Measurements from ENCODE around the gene ZCCHC14. TPM values are rescaled to one million over a fixed set of nuclear protein-coding genes. Genes with fewer than 3 reads are reported as not detected.

The ZCCHC14 gene
- total and polyA plus RNA-seq, 2 experiments from 2014 or later = 2.7 to 6.3 TPM

DNA sequence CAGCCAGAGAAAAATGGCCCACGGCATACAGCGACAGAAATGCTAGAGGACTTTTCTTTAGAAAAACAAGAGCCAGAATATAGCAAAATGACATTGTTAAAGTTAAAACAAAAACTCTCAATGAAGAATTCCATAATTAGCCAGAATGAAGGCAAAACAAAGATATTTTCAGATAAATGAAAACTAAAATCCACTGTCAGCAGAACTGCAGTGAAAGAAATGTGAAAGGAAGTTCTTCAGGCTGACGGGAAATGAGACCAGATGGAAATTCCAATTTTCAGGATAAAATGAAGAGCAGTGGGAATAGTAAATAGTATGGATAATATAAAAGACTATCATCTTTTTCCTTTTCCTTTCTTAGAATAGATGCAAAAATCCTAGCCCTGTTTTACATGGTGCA lies 38.4 kb downstream of the ZCCHC14 start:
- H3K27me3 ChIP-seq (replicated peaks; ENCODE audit: insufficient read depth) = no peaks in the 10 kb centered on the region
- H2AFZ ChIP-seq = no peak overlapping the region
- H3K27ac ChIP-seq = no peak overlapping the region
- H3K4me2 ChIP-seq (ENCODE audit: unreplicated experiment) = no peak overlapping the region
- no peaks in the 10 kb centered on the region for H4K20me1 ChIP-seq (ENCODE audit: insufficient read depth)
- H3K4me1 ChIP-seq (ENCODE audit: insufficient read depth) = peaks cover 20% of the 10 kb centered on the region
- H3K9ac ChIP-seq = no peak overlapping the region
- H3K4me3 ChIP-seq = no peak overlapping the region
- DNase-seq = no peak
- peaks cover 39% of the 10 kb centered on the region for H3F3A ChIP-seq (ENCODE audit: insufficient read depth)
- no peaks in the 10 kb centered on the region for H3K9me2 ChIP-seq (ENCODE audit: insufficient read depth)
- H3K9me3 ChIP-seq (ENCODE audit: low read depth) = no peaks in the 10 kb centered on the region
- H3K79me2 ChIP-seq (ENCODE audit: insufficient read depth) = peaks cover 80% of the 10 kb centered on the region
- WGBS, 2 experiments (ENCODE audit: low coverage in 1 of 2, low lambda C conversion rate in 2 of 2, missing lambda C conversion rate in 2 of 2) = 89 to 92% methylated on average over 3 of the region's 3 CpGs
- no peak for TF ChIP-seq EZH2phosphoT487 (IDR thresholded peaks at IDR 0.05; ENCODE audit: insufficient read depth, low read depth)
- no peak for TF ChIP-seq EZH2 (IDR thresholded peaks at IDR 0.05; ENCODE audit: insufficient read depth, poor library complexity, severe bottlenecking)
- H3K36me3 ChIP-seq (ENCODE audit: low read depth) = no peaks in the 10 kb centered on the region; the same call in 1 of the 2 replicates
- in situ Hi-C loops (cut with MboI) = no loop called here

DNA sequence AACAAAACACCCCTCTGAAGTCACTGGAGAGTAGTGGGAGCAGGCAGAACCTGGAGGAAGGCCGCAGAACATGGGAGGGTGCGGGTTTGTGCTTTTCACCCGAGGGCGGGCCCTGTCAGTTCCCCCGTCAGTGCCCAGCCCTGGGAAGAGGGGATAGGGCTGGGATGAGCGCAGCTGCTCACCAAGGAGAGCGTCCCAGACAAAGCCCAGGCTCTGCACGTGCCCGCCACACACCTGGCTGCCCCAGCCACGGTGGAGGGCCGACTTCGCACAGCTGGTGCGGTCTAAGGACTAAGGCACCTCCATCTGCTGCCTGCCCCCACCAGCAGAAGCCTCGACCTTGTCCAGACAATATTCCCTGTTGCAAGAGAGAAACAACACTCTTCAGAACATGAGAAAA lies 39.5 kb downstream of the ZCCHC14 start:
- in situ Hi-C loops (cut with MboI) = no loop called here

DNA sequence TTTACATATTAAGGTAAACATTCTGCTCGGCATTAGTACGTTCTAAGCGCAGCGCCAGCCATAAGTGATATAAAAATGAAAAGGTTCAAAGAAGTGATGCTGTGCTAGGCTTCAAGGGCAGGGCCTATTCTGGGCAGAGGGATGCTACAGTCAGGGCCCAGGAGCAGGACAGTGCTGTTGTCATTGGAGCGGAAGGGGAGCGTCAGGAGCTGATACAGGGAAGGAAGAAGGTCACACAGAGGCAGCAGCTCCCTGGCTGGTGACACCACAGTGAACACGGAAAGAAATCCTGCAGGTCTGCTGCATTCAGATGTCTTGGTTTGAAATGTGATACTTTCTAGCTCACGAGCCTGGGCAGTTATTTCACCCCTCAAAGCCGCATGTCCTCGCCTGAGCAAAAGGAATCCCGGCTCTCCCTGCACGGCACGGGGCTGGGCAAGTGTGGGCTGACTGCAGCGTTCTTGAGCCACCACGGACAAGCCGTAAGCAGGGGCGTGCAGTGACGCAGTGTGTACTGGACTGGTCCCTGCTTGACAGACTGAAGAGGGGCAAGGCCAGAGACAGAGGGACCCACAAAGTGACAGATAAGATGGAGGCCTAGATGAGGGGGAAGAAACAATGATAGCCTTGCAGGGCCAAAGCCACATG lies 41.1 kb downstream of the ZCCHC14 start:
- in situ Hi-C loops (cut with MboI) = no loop called here
- H4K20me1 ChIP-seq (ENCODE audit: insufficient read depth) = no peaks in the 10 kb centered on the region
- no peak overlapping the region for H2AFZ ChIP-seq
- no peaks in the 10 kb centered on the region for H3K36me3 ChIP-seq (ENCODE audit: low read depth)
- no peaks in the 10 kb centered on the region for H3K9me3 ChIP-seq (ENCODE audit: low read depth)
- H3K27ac ChIP-seq = no peak overlapping the region
- WGBS, 2 experiments (ENCODE audit: low coverage in 1 of 2, low lambda C conversion rate in 2 of 2, missing lambda C conversion rate in 2 of 2) = 88 to 93% methylated on average over 18 of the region's 18 CpGs
- TF ChIP-seq EZH2phosphoT487 (IDR thresholded peaks at IDR 0.05; ENCODE audit: insufficient read depth, low read depth) (no peak), EZH2 (IDR thresholded peaks at IDR 0.05; ENCODE audit: insufficient read depth, poor library complexity, severe bottlenecking) (no peak)
- H3K4me2 ChIP-seq (ENCODE audit: unreplicated experiment) = no peak overlapping the region
- H3K4me1 ChIP-seq (ENCODE audit: insufficient read depth) = peaks cover 3% of the 10 kb centered on the region
- no peak overlapping the region for H3K4me3 ChIP-seq
- no peaks in the 10 kb centered on the region for H3K27me3 ChIP-seq (replicated peaks; ENCODE audit: insufficient read depth)
- DNase-seq = no peak
- H3K79me2 ChIP-seq (ENCODE audit: insufficient read depth) = peaks cover 91% of the 10 kb centered on the region
- H3K9me2 ChIP-seq (ENCODE audit: insufficient read depth) = no peaks in the 10 kb centered on the region
- H3K9ac ChIP-seq = no peak overlapping the region
- peaks cover 29% of the 10 kb centered on the region for H3F3A ChIP-seq (ENCODE audit: insufficient read depth)

More for the DNA sequence above, 39.5 kb downstream of the ZCCHC14 start:
- Histone ChIP-seq H3K4me1 (ENCODE audit: insufficient read depth) (peaks cover 17% of the 10 kb centered on the region), H3K9ac (no peak overlapping the region), H3K4me2 (ENCODE audit: unreplicated experiment) (no peak overlapping the region), H3K9me2 (ENCODE audit: insufficient read depth) (no peaks in the 10 kb centered on the region), H3K79me2 (ENCODE audit: insufficient read depth) (peaks cover 78% of the 10 kb centered on the region), H3K27ac (no peak overlapping the region), H4K20me1 (ENCODE audit: insufficient read depth) (no peaks in the 10 kb centered on the region), H3K9me3 (ENCODE audit: low read depth) (no peaks in the 10 kb centered on the region), H2AFZ (no peak overlapping the region), H3K36me3 (ENCODE audit: low read depth) (no peaks in the 10 kb centered on the region; the same call in 1 of the 2 replicates), H3K27me3 (replicated peaks; ENCODE audit: insufficient read depth) (no peaks in the 10 kb centered on the region), H3K4me3 (no peak overlapping the region), H3F3A (ENCODE audit: insufficient read depth) (peaks cover 37% of the 10 kb centered on the region)
- no peak for TF ChIP-seq EZH2 (IDR thresholded peaks at IDR 0.05; ENCODE audit: insufficient read depth, poor library complexity, severe bottlenecking)
- TF ChIP-seq EZH2phosphoT487 (IDR thresholded peaks at IDR 0.05; ENCODE audit: insufficient read depth, low read depth) = no peak
- WGBS, 2 experiments (ENCODE audit: low coverage in 1 of 2, low lambda C conversion rate in 2 of 2, missing lambda C conversion rate in 2 of 2) = 87 to 89% methylated on average over 14 of the region's 14 CpGs
- DNase-seq = no peak

DNA sequence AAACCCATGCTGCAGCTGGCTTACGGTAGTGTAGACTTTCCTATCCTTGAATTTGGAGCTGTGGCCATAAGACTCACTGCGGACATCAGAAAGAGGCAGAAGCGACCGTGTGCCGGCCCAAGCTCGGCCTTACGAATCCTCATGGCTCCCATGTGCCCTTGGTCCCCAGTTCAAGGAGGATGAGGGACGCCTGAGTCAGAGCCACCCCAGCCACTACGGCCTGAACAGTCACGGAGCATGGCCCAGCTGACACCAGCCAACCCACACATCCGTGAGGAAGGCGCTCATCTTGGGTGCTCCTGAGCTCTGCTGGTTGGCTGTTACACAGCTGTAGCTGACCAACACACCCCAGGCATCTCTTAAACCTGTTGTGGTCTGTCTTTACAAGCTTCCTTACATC lies 44.0 kb downstream of the ZCCHC14 start:
- Histone ChIP-seq H3K79me2 (ENCODE audit: insufficient read depth) (peaks cover 97% of the 10 kb centered on the region), H3K4me3 (no peak overlapping the region), H3K9me3 (ENCODE audit: low read depth) (no peaks in the 10 kb centered on the region), H3K27ac (no peak overlapping the region), H4K20me1 (ENCODE audit: insufficient read depth) (no peaks in the 10 kb centered on the region), H3K4me1 (ENCODE audit: insufficient read depth) (no peaks in the 10 kb centered on the region), H3K36me3 (ENCODE audit: low read depth) (peaks cover 15% of the 10 kb centered on the region), H2AFZ (no peak overlapping the region), H3K4me2 (ENCODE audit: unreplicated experiment) (no peak overlapping the region), H3K9me2 (ENCODE audit: insufficient read depth) (no peaks in the 10 kb centered on the region), H3F3A (ENCODE audit: insufficient read depth) (0 out of 2 replicates have a peak, but pooled peaks cover 6% of the 10 kb centered on the region), H3K27me3 (replicated peaks; ENCODE audit: insufficient read depth) (no peaks in the 10 kb centered on the region), H3K9ac (no peak overlapping the region)
- WGBS, 2 experiments (ENCODE audit: low coverage in 1 of 2, low lambda C conversion rate in 2 of 2, missing lambda C conversion rate in 2 of 2) = 97 to 99% methylated on average over 12 of the region's 12 CpGs
- no peak for DNase-seq
- TF ChIP-seq EZH2phosphoT487 (IDR thresholded peaks at IDR 0.05; ENCODE audit: insufficient read depth, low read depth) (no peak), EZH2 (IDR thresholded peaks at IDR 0.05; ENCODE audit: insufficient read depth, poor library complexity, severe bottlenecking) (no peak)
- in situ Hi-C loops (cut with MboI) = no loop called here
